Mucosa of stomach (tissue), 1 donor: ENCODE data around the gene NFKB1.
"Not testable (repeated sequence)": the region's sequence is repeated elsewhere in the genome, so short reads cannot be mapped to it uniquely, and the experiment has no call there.

Experiments
- H3K27me3 ChIP-seq: one replicate; pipeline ENCODE4 v1.7.0; 2013; ENCODE audit warnings: mild to moderate bottlenecking, low read length; ENCODE audit not compliant: control insufficient read depth, insufficient read depth
- H3K36me3 ChIP-seq: one replicate; pipeline ENCODE4 v1.7.0; 2013; ENCODE audit warnings: low read length; ENCODE audit not compliant: control insufficient read depth, insufficient read depth
- H3K4me1 ChIP-seq: one replicate; pipeline ENCODE4 v1.7.0; 2013; ENCODE audit warnings: mild to moderate bottlenecking, low read length; ENCODE audit not compliant: control insufficient read depth, insufficient read depth
- H3K4me3 ChIP-seq: one replicate; pipeline ENCODE4 v1.7.0; 2013; ENCODE audit warnings: low read length
- H3K9ac ChIP-seq: one replicate; pipeline ENCODE4 v1.7.0; 2013; ENCODE audit warnings: mild to moderate bottlenecking, low read length, moderate library complexity
- H3K9me3 ChIP-seq: one replicate; pipeline ENCODE4 v1.7.0; 2013; ENCODE audit warnings: mild to moderate bottlenecking, low read length, moderate library complexity; ENCODE audit not compliant: control insufficient read depth
- donor health status: Pancreatic carcinoma.

NFKB1 gene

GRCh38 chr4:102557636-102558035 lies 56.5 kb downstream of the NFKB1 start:
- no peaks in the 10 kb centered on the region for H3K4me1 ChIP-seq
- no peak overlapping the region for H3K9ac ChIP-seq
- H3K36me3 ChIP-seq = no peaks in the 10 kb centered on the region
- H3K27me3 ChIP-seq = no peaks in the 10 kb centered on the region
- H3K9me3 ChIP-seq = no peaks in the 10 kb centered on the region
- no peak overlapping the region for H3K4me3 ChIP-seq

GRCh38 chr4:102560115-102560514 lies 59.0 kb downstream of the NFKB1 start:
- no peak overlapping the region for H3K9ac ChIP-seq
- no peaks in the 10 kb centered on the region for H3K36me3 ChIP-seq
- H3K4me1 ChIP-seq = no peaks in the 10 kb centered on the region
- H3K4me3 ChIP-seq = no peak overlapping the region
- no peaks in the 10 kb centered on the region for H3K9me3 ChIP-seq
- no peaks in the 10 kb centered on the region for H3K27me3 ChIP-seq

GRCh38 chr4:102560571-102561341 lies 59.6 kb downstream of the NFKB1 start:
- no peaks in the 10 kb centered on the region for H3K27me3 ChIP-seq
- H3K4me3 ChIP-seq = no peak overlapping the region

GRCh38 chr4:102563000-102563399 lies 61.8 kb downstream of the NFKB1 start:
- H3K9ac ChIP-seq = no peak overlapping the region
- H3K4me3 ChIP-seq = no peak overlapping the region
- H3K27me3 ChIP-seq = no peaks in the 10 kb centered on the region
- no peaks in the 10 kb centered on the region for H3K9me3 ChIP-seq
- no peaks in the 10 kb centered on the region for H3K36me3 ChIP-seq
- peaks cover 3% of the 10 kb centered on the region for H3K4me1 ChIP-seq

More at GRCh38 chr4:102560571-102561341, 59.6 kb downstream of the NFKB1 start:
- Histone ChIP-seq H3K4me1 (no peaks in the 10 kb centered on the region), H3K9me3 (no peaks in the 10 kb centered on the region), H3K36me3 (no peaks in the 10 kb centered on the region), H3K9ac (no peak overlapping the region)

GRCh38 chr4:102564399-102565059 lies 63.4 kb downstream of the NFKB1 start:
- Histone ChIP-seq H3K36me3 (no peaks in the 10 kb centered on the region), H3K4me1 (peaks cover 3% of the 10 kb centered on the region), H3K27me3 (no peaks in the 10 kb centered on the region), H3K9me3 (no peaks in the 10 kb centered on the region), H3K9ac (no peak overlapping the region), H3K4me3 (no peak overlapping the region)

- H3K4me3 ChIP-seq = no peak overlapping the region
- peaks cover 3% of the 10 kb centered on the region for H3K4me1 ChIP-seq
- H3K27me3 ChIP-seq = no peaks in the 10 kb centered on the region
- no peaks in the 10 kb centered on the region for H3K9me3 ChIP-seq
- H3K36me3 ChIP-seq = no peaks in the 10 kb centered on the region
- H3K9ac ChIP-seq = no peak overlapping the region
Observed at GRCh38 chr4:102565696-102566095, 64.5 kb downstream of the NFKB1 start.

- H3K36me3 ChIP-seq = no peaks in the 10 kb centered on the region
- H3K27me3 ChIP-seq = no peaks in the 10 kb centered on the region
- no peaks in the 10 kb centered on the region for H3K9me3 ChIP-seq
- H3K4me3 ChIP-seq = no peak overlapping the region
- H3K9ac ChIP-seq = no peak overlapping the region
- H3K4me1 ChIP-seq = peaks cover 3% of the 10 kb centered on the region
Observed at GRCh38 chr4:102566426-102566825, 65.3 kb downstream of the NFKB1 start.

- no peaks in the 10 kb centered on the region for H3K36me3 ChIP-seq
- H3K9ac ChIP-seq = no peak overlapping the region
- H3K27me3 ChIP-seq = no peaks in the 10 kb centered on the region
- no peak overlapping the region for H3K4me3 ChIP-seq
- H3K9me3 ChIP-seq = no peaks in the 10 kb centered on the region
- H3K4me1 ChIP-seq = peaks cover 3% of the 10 kb centered on the region
Observed at GRCh38 chr4:102567427-102567826, 66.3 kb downstream of the NFKB1 start.

GRCh38 chr4:102569200-102569599 lies 68.0 kb downstream of the NFKB1 start:
- Histone ChIP-seq H3K4me3 (no peak overlapping the region), H3K36me3 (no peaks in the 10 kb centered on the region), H3K9ac (no peak overlapping the region), H3K27me3 (no peaks in the 10 kb centered on the region), H3K4me1 (peaks cover 3% of the 10 kb centered on the region), H3K9me3 (no peaks in the 10 kb centered on the region)

GRCh38 chr4:102570211-102570610 lies 69.1 kb downstream of the NFKB1 start:
- H3K4me3 ChIP-seq, H3K9ac ChIP-seq, H3K36me3 ChIP-seq, H3K4me1 ChIP-seq, H3K9me3 ChIP-seq, H3K27me3 ChIP-seq: not testable (repeated sequence)

- H3K36me3 ChIP-seq = no peaks in the 10 kb centered on the region
- no peaks in the 10 kb centered on the region for H3K27me3 ChIP-seq
- no peak overlapping the region for H3K9ac ChIP-seq
- H3K4me3 ChIP-seq = no peak overlapping the region
- H3K4me1 ChIP-seq = no peaks in the 10 kb centered on the region
- H3K9me3 ChIP-seq = no peaks in the 10 kb centered on the region
Observed at GRCh38 chr4:102572452-102572851, 71.3 kb downstream of the NFKB1 start.

GRCh38 chr4:102574317-102574716 lies 73.2 kb downstream of the NFKB1 start:
- Histone ChIP-seq H3K27me3 (no peaks in the 10 kb centered on the region), H3K9ac (no peak overlapping the region), H3K9me3 (no peaks in the 10 kb centered on the region), H3K36me3 (no peaks in the 10 kb centered on the region), H3K4me3 (no peak overlapping the region), H3K4me1 (no peaks in the 10 kb centered on the region)
